GM21447 (cell line): ENCODE data around the gene HLA-G.
"Not testable (repeated sequence)": the region's sequence is repeated elsewhere in the genome, so short reads cannot be mapped to it uniquely, and the experiment has no call there.

Source experiments
- ATAC-seq: cut with Tn5 transposase; IDR thresholded peaks from one replicate; pipeline ENCODE4 v1.9.1; 2021; ENCODE audit not compliant: unreplicated experiment

HLA-G gene

GRCh38 chr6:29827579-29828470, at the start of gene HLA-G:
HLA-G (plus strand) TSS chr6:29827825; CDS start chr6:29827845, 20 bp downstream.
- ATAC-seq: no peak

- not testable (repeated sequence) for ATAC-seq
Measured at GRCh38 chr6:29780019-29780698, 47.5 kb upstream of the HLA-G start.

GRCh38 chr6:29789176-29789575, 38.4 kb upstream of the HLA-G start:
- ATAC-seq: no peak

GRCh38 chr6:29790626-29791025, 37.0 kb upstream of the HLA-G start:
- no peak for ATAC-seq

GRCh38 chr6:29791162-29791561, 36.5 kb upstream of the HLA-G start:
- no peak for ATAC-seq

- no peak for ATAC-seq
Measured at GRCh38 chr6:29791786-29792122, 35.9 kb upstream of the HLA-G start.

- peak; percentile 55 for ATAC-seq
Measured at GRCh38 chr6:29792123-29793035, 35.2 kb upstream of the HLA-G start.

- ATAC-seq: no peak
Measured at GRCh38 chr6:29793036-29793356, 34.6 kb upstream of the HLA-G start.

GRCh38 chr6:29793796-29794195, 33.8 kb upstream of the HLA-G start:
- ATAC-seq: no peak

- no peak for ATAC-seq
Measured at GRCh38 chr6:29796026-29796425, 31.6 kb upstream of the HLA-G start.

GRCh38 chr6:29797135-29797534, 30.5 kb upstream of the HLA-G start:
- no peak for ATAC-seq

GRCh38 chr6:29797966-29798365, 29.7 kb upstream of the HLA-G start:
- no peak for ATAC-seq

- ATAC-seq: no peak
Measured at GRCh38 chr6:29800254-29800653, 27.4 kb upstream of the HLA-G start.

GRCh38 chr6:29806387-29806786, 21.2 kb upstream of the HLA-G start:
- ATAC-seq: no peak

- no peak for ATAC-seq
Measured at GRCh38 chr6:29809249-29809648, 18.4 kb upstream of the HLA-G start.

GRCh38 chr6:29810371-29810770, 17.3 kb upstream of the HLA-G start:
- no peak for ATAC-seq

- ATAC-seq: no peak
Measured at GRCh38 chr6:29811377-29811776, 16.2 kb upstream of the HLA-G start.

GRCh38 chr6:29813066-29813465, 14.6 kb upstream of the HLA-G start:
- ATAC-seq: no peak

GRCh38 chr6:29813809-29814208, 13.8 kb upstream of the HLA-G start:
- ATAC-seq: no peak

GRCh38 chr6:29814379-29815117, 13.1 kb upstream of the HLA-G start:
- ATAC-seq: no peak
